ENCODE results near the gene GNMT.
"Not testable (repeated sequence)": the region's sequence is repeated elsewhere in the genome, so short reads cannot be mapped to it uniquely, and the experiment has no call there.

Gene GNMT

GRCh38 chr6:42942444-42942843 is 18.1 kb upstream of the GNMT start:
- no peak for DNase-seq

- no peak for DNase-seq
Measured at GRCh38 chr6:42947950-42948349, 12.6 kb upstream of the GNMT start.

- no peak for DNase-seq
Measured at GRCh38 chr6:42952389-42952788, 8.2 kb upstream of the GNMT start.

GRCh38 chr6:42954405-42954804 is 6.1 kb upstream of the GNMT start:
- DNase-seq: not testable (repeated sequence)

- no peak for DNase-seq
Measured at GRCh38 chr6:42958125-42958524, 2.4 kb upstream of the GNMT start.

- no peak for DNase-seq
Measured at GRCh38 chr6:42959917-42960242, 674 bp upstream of the GNMT start.

- no peak for DNase-seq
Measured at GRCh38 chr6:42961020-42961470, 491 bp downstream of the GNMT start.

GRCh38 chr6:42962096-42962495 is 1.5 kb downstream of the GNMT start:
- DNase-seq: no peak

GRCh38 chr6:42962502-42963178 is 2.1 kb downstream of the GNMT start:
- DNase-seq: no peak

GRCh38 chr6:42963179-42963854 is 2.8 kb downstream of the GNMT start:
- no peak for DNase-seq

- peak in 1 of 2 experiments; percentile 6 for DNase-seq
Measured at GRCh38 chr6:42963855-42964605, 3.5 kb downstream of the GNMT start.

GRCh38 chr6:42966571-42966970 is 6.0 kb downstream of the GNMT start:
- no peak for DNase-seq

- DNase-seq: no peak
Measured at GRCh38 chr6:42967228-42967627, 6.7 kb downstream of the GNMT start.

GRCh38 chr6:42968126-42968701 is 7.7 kb downstream of the GNMT start:
- DNase-seq: no peak

GRCh38 chr6:42968783-42969182 is 8.2 kb downstream of the GNMT start:
- DNase-seq: no peak

- DNase-seq: no peak
Measured at GRCh38 chr6:42969431-42969830, 8.9 kb downstream of the GNMT start.

GRCh38 chr6:42969934-42970333 is 9.4 kb downstream of the GNMT start:
- no peak for DNase-seq

GRCh38 chr6:42970871-42971612 is 10.5 kb downstream of the GNMT start:
- DNase-seq: peak in 1 of 2 experiments; percentile 10

- DNase-seq: no peak
Measured at GRCh38 chr6:42971746-42972327, 11.3 kb downstream of the GNMT start.

GRCh38 chr6:42973926-42974325 is 13.4 kb downstream of the GNMT start:
- DNase-seq: no peak

- DNase-seq: no peak
Measured at GRCh38 chr6:42974919-42975505, 14.5 kb downstream of the GNMT start.

- DNase-seq: peak in 1 of 2 experiments; percentile 19
Measured at GRCh38 chr6:42978487-42978838, 17.9 kb downstream of the GNMT start.
